Sciatic nerve (tissue), 2 donors: ENCODE results near the gene IQGAP2. TPM values are rescaled to one million over a fixed set of nuclear protein-coding genes. Genes with fewer than 3 reads are reported as not detected.
"Not testable (repeated sequence)": the region's sequence is repeated elsewhere in the genome, so short reads cannot be mapped to it uniquely, and the experiment has no call there.

Experiments used
- ATAC-seq: fragments of 200-7000 bp; cut with Tn5 transposase; one replicate; pipeline ENCODE4 v1.9.1; 2020; ENCODE audit warnings: mild to moderate bottlenecking, moderate library complexity
- DNase-seq: peaks from one replicate; pipeline ENCODE4 v3.0.0-alpha.2; 2020; ENCODE audit warnings: low spot score
- intact Hi-C: fragments of 100-400 bp; cut with DNase I; formaldehyde crosslinking; loops from one replicate; pipeline ENCODE4 v1.14.2; 2022
- total RNA-seq: library from RNA; stranded (reverse); fragmentation: NEBNext Ultra II Directional; extraction: Animal tissue kit (Norgen Biotek cat#: 25700); gene quantifications from one replicate; pipeline ENCODE4 v1.2.1, GENCODE V29; 2021
- donor health status: DM: no; HTN: no; CAD: no.
- donor health status: DM: no; HTN: no; CAD: no.

The IQGAP2 gene
- total RNA-seq, 1 donor from 2014 or later: 57.5 TPM

GRCh38 chr5:76406014-76406413 is 2.9 kb downstream of the IQGAP2 start:
- DNase-seq (no peak), ATAC-seq (no peak)
- intact Hi-C loops: loop anchor here (10.0 kb wide), 1 partner anchor 139 kb away; no protein-coding TSS in a partner anchor

- DNase-seq: no peak
- intact Hi-C loops: loop anchor here (10.0 kb wide), 1 partner anchor 138 kb away; no protein-coding TSS in a partner anchor
- no peak for ATAC-seq
Observed at GRCh38 chr5:76406673-76407072, 3.6 kb downstream of the IQGAP2 start.

- DNase-seq: no peak
- intact Hi-C loops: loop anchor here (10.0 kb wide), 1 partner anchor 137 kb away; no protein-coding TSS in a partner anchor
- no peak for ATAC-seq
Observed at GRCh38 chr5:76408104-76408654, 5.1 kb downstream of the IQGAP2 start.

- DNase-seq (no peak), ATAC-seq (no peak)
- intact Hi-C loops: no loop called here
Observed at GRCh38 chr5:76412511-76412910, 9.4 kb downstream of the IQGAP2 start.

GRCh38 chr5:76413746-76414145 is 10.7 kb downstream of the IQGAP2 start:
- intact Hi-C loops: no loop called here
- no peak for ATAC-seq
- DNase-seq: no peak

- DNase-seq: no peak
- intact Hi-C loops: no loop called here
- no peak for ATAC-seq
Observed at GRCh38 chr5:76414788-76415187, 11.7 kb downstream of the IQGAP2 start.

- no peak for ATAC-seq
- DNase-seq: no peak
- intact Hi-C loops: no loop called here
Observed at GRCh38 chr5:76415855-76416254, 12.8 kb downstream of the IQGAP2 start.

GRCh38 chr5:76419597-76420298 is 16.7 kb downstream of the IQGAP2 start:
- DNase-seq (no peak), ATAC-seq (no peak)
- intact Hi-C loops: no loop called here

GRCh38 chr5:76422227-76422626 is 19.1 kb downstream of the IQGAP2 start:
- ATAC-seq (no peak), DNase-seq (no peak)
- intact Hi-C loops: no loop called here

- DNase-seq (no peak), ATAC-seq (no peak)
- intact Hi-C loops: no loop called here
Observed at GRCh38 chr5:76422742-76423141, 19.7 kb downstream of the IQGAP2 start.

- ATAC-seq (no peak), DNase-seq (no peak)
- intact Hi-C loops: no loop called here
Observed at GRCh38 chr5:76425146-76425545, 22.1 kb downstream of the IQGAP2 start.

- intact Hi-C loops: no loop called here
- DNase-seq: no peak
- ATAC-seq: no peak
Observed at GRCh38 chr5:76425928-76426804, 23.1 kb downstream of the IQGAP2 start.

GRCh38 chr5:76427206-76428140 is 24.4 kb downstream of the IQGAP2 start:
- no peak for DNase-seq
- intact Hi-C loops: no loop called here
- ATAC-seq: no peak

GRCh38 chr5:76428550-76428949 is 25.5 kb downstream of the IQGAP2 start:
- DNase-seq, ATAC-seq, intact Hi-C loops: not testable (repeated sequence)

GRCh38 chr5:76433261-76433660 is 30.2 kb downstream of the IQGAP2 start:
- intact Hi-C loops: no loop called here
- DNase-seq (no peak), ATAC-seq (no peak)

- ATAC-seq, intact Hi-C loops, DNase-seq: not testable (repeated sequence)
Observed at GRCh38 chr5:76437507-76437906, 34.4 kb downstream of the IQGAP2 start.

GRCh38 chr5:76438025-76438424 is 34.9 kb downstream of the IQGAP2 start:
- DNase-seq (no peak), ATAC-seq (no peak)
- intact Hi-C loops: no loop called here

GRCh38 chr5:76439201-76439600 is 36.1 kb downstream of the IQGAP2 start:
- ATAC-seq (no peak), DNase-seq (no peak)
- intact Hi-C loops: no loop called here

- DNase-seq (no peak), ATAC-seq (no peak)
- intact Hi-C loops: no loop called here
Observed at GRCh38 chr5:76439929-76440328, 36.8 kb downstream of the IQGAP2 start.
